Thyroid gland (tissue), 4 donors: ENCODE data around the gene LCN6.

Experiments used
- CTCF ChIP-seq, 6 experiments: fragments of 200-600 bp in 3 of 6; fragments of 450-650 bp in 3 of 6; sonication (generic) in 3 of 6; IDR thresholded peaks; one replicate each; pipeline ENCODE4 v1.5.1; 2016 to 2019; ENCODE audit warnings: antibody characterized with exemption in 6 of 6, mild to moderate bottlenecking in 2 of 6, inconsistent platforms in 1 of 6, moderate library complexity in 1 of 6
- POLR2A ChIP-seq, 2 donors: fragments of 450-650 bp; IDR thresholded peaks; one replicate each; pipeline ENCODE4 v1.6.1; 2017; ENCODE audit warnings: antibody characterized with exemption in 2 of 2, mild to moderate bottlenecking in 2 of 2, moderate library complexity in 1 of 2

GRCh38 chr9:136769710-136770191, 21.4 kb upstream of the LCN6 start:
- TF ChIP-seq CTCF (IDR thresholded peaks at IDR 0.05), result peak in 2 of 6 experiments; percentile 9 to 50
- no peak for TF ChIP-seq POLR2A (IDR thresholded peaks at IDR 0.05)
